Measurements from ENCODE around the gene SPART.

GRCh38 chr13:36310417-36311108, 35.6 kb downstream of the SPART start:
- TF ChIP-seq CTCF (conservative IDR thresholded peaks at IDR 0.05 in 1 of 2, IDR thresholded peaks at IDR 0.05 in 1 of 2; ENCODE audit: low read depth in 1 of 2, low read length in 2 of 2) (no peak), EZH2 (IDR thresholded peaks at IDR 0.05; ENCODE audit: low read length, missing control alignments) (no peak)
